HG03354 (cell line): ENCODE results near the gene RHOA.
"Not testable (repeated sequence)": the region's sequence is repeated elsewhere in the genome, so short reads cannot be mapped to it uniquely, and the experiment has no call there.

ENCODE experiments used
- ATAC-seq: cut with Tn5 transposase; IDR thresholded peaks from one replicate; pipeline ENCODE4 v1.9.1; 2021; ENCODE audit warnings: mild to moderate bottlenecking; ENCODE audit not compliant: unreplicated experiment, poor library complexity, severe bottlenecking

RHOA gene

GRCh38 chr3:49333916-49334633 lies 77.7 kb downstream of the RHOA start:
- ATAC-seq: no peak

GRCh38 chr3:49333091-49333490 lies 78.7 kb downstream of the RHOA start:
- ATAC-seq: no peak

- no peak for ATAC-seq
Measured at GRCh38 chr3:49329186-49329585, 82.6 kb downstream of the RHOA start.

- not testable (repeated sequence) for ATAC-seq
Measured at GRCh38 chr3:49328350-49328749, 83.4 kb downstream of the RHOA start.

GRCh38 chr3:49327485-49327884 lies 84.3 kb downstream of the RHOA start:
- ATAC-seq: no peak

- ATAC-seq: no peak
Measured at GRCh38 chr3:49324768-49325167, 87.0 kb downstream of the RHOA start.

GRCh38 chr3:49316696-49317457 lies 94.9 kb downstream of the RHOA start:
- no peak for ATAC-seq

GRCh38 chr3:49313896-49314688 lies 97.7 kb downstream of the RHOA start:
- no peak for ATAC-seq

GRCh38 chr3:49311283-49311682 lies 100.5 kb downstream of the RHOA start:
- ATAC-seq: no peak

GRCh38 chr3:49310677-49311076 lies 101.1 kb downstream of the RHOA start:
- no peak for ATAC-seq
